HepG2 (cell line): ENCODE measurements around the gene TMEM129. TPM values are rescaled to one million over a fixed set of nuclear protein-coding genes. Genes with fewer than 3 reads are reported as not detected.

Source experiments
- ATAC-seq: fragments of 200-7000 bp; cut with Tn5 transposase; 3 replicates; pipeline ENCODE4 v1.9.1; 2020; ENCODE audit warnings: mild to moderate bottlenecking, moderate library complexity
- BruUV-seq: library from RNA; stranded (reverse); fragments of 400-500 nt; replicated peaks from 2 replicates; lab custom pipeline; 2021; lab: Mats Ljungman, UMichigan
- CTCF ChIA-PET: fragments of 300-600 bp; formaldehyde crosslinking; extraction: SDS; loops from one replicate; lab custom pipeline; 2021; ENCODE audit warnings: low total read pairs, inconsistent platforms, low intra/inter-chr PET ratio; lab: Yijun Ruan, JAX
- POLR2A ChIA-PET: fragments of 350-600 bp; sonication (Branson Sonifier 250); formaldehyde crosslinking; loops from one replicate; lab custom pipeline; 2020; ENCODE audit warnings: antibody characterized with exemption, inconsistent platforms; lab: Yijun Ruan, JAX
- DNase-seq: peaks from one replicate; pipeline ENCODE4 v3.0.0-alpha.2; 2015; ENCODE audit warnings: low spot score
- FAIRE-seq: peaks from 3 replicates; lab custom pipeline; 2011; peaks lifted over from hg19 to GRCh38; lab: Jason Lieb, UNC
- H2AFZ ChIP-seq: one replicate; pipeline ENCODE4 v1.6.1; 2011; ENCODE audit warnings: low read length, inconsistent platforms
- H3K27ac ChIP-seq: fragments of 300-600 bp; 3 replicates; pipeline ENCODE4 v1.8.0; 2011; ENCODE audit warnings: mixed run types, mild to moderate bottlenecking, mixed read lengths, low read length, inconsistent platforms; ENCODE audit not compliant: insufficient read depth; ENCODE audit errors: extremely low read length
- H3K27me3 ChIP-seq, 2 experiments: fragments of 200-600 bp in 1 of 2; 2 replicates in 1 of 2; 3 replicates in 1 of 2; pipeline versions ENCODE4 v1.6.0 to v1.8.0; 2011; ENCODE audit warnings: low read length in 2 of 2, mild to moderate bottlenecking in 2 of 2, moderate library complexity in 2 of 2, inconsistent platforms in 1 of 2; ENCODE audit not compliant: insufficient read depth in 2 of 2, control insufficient read depth in 1 of 2
- H3K36me3 ChIP-seq, 2 experiments: fragments of 200-600 bp in 1 of 2; replicated peaks in 1 of 2; 2 replicates in 1 of 2; 3 replicates in 1 of 2; pipeline versions ENCODE4 v1.5.1 to v1.8.0; 2011; ENCODE audit warnings: low read length in 2 of 2, inconsistent platforms in 1 of 2; ENCODE audit not compliant: insufficient read depth in 2 of 2, control insufficient read depth in 1 of 2
- H3K4me1 ChIP-seq: 2 replicates; pipeline ENCODE4 v1.5.1; 2012; ENCODE audit warnings: low read length, inconsistent platforms; ENCODE audit not compliant: insufficient read depth
- H3K4me2 ChIP-seq: 2 replicates; pipeline ENCODE4 v1.6.0; 2011; ENCODE audit warnings: low read depth, low read length, inconsistent platforms
- H3K4me3 ChIP-seq, 3 experiments: fragments of 200-600 bp in 1 of 3; sonication (generic), shearing (Covaris generic) in 1 of 3; replicated peaks in 1 of 3; 2 replicates each; pipeline ENCODE4 v1.5.1; 2011 to 2016; ENCODE audit warnings: low read length in 3 of 3, inconsistent platforms in 2 of 3, low read depth in 2 of 3, mild to moderate bottlenecking in 2 of 3, control low read depth in 1 of 3, mixed read lengths in 1 of 3; ENCODE audit not compliant: insufficient read depth in 1 of 3
- H3K79me2 ChIP-seq: one replicate; pipeline ENCODE4 v1.6.1; 2011; ENCODE audit warnings: low read length, inconsistent platforms; ENCODE audit not compliant: insufficient read depth
- H3K9ac ChIP-seq: 2 replicates; pipeline ENCODE4 v1.6.0; 2011; ENCODE audit warnings: mild to moderate bottlenecking, low read depth, low read length, inconsistent platforms; ENCODE audit not compliant: insufficient read depth
- H3K9me3 ChIP-seq: 2 replicates; pipeline ENCODE4 v1.5.1; 2012; ENCODE audit warnings: mild to moderate bottlenecking, low read length
- H4K20me1 ChIP-seq: 2 replicates; pipeline ENCODE4 v1.6.0; 2011; ENCODE audit warnings: inconsistent platforms, mild to moderate bottlenecking, low read length, moderate library complexity; ENCODE audit not compliant: insufficient read depth
- ARNTL ChIP-seq: sonication (generic); formaldehyde crosslinking; IDR thresholded peaks from 2 replicates; pipeline ENCODE4 v1.4.0; 2020; ENCODE audit warnings: mild to moderate bottlenecking, missing genetic modification reagents
- GTF3A ChIP-seq: sonication (generic); formaldehyde crosslinking; conservative IDR thresholded peaks from 2 replicates; pipeline ENCODE4 v1.4.0; 2020; ENCODE audit warnings: mild to moderate bottlenecking, missing genetic modification reagents
- SIX1 ChIP-seq: sonication (generic); formaldehyde crosslinking; IDR thresholded peaks from 2 replicates; pipeline ENCODE4 v1.4.0; 2020; ENCODE audit warnings: missing genetic modification reagents, borderline replicate concordance
- SKIL ChIP-seq: sonication (generic); formaldehyde crosslinking; IDR thresholded peaks from 2 replicates; pipeline ENCODE4 v1.8.0; 2022; ENCODE audit warnings: missing genetic modification reagents, mild to moderate bottlenecking, moderate library complexity, borderline replicate concordance
- SUZ12 ChIP-seq: fragments of 150-350 bp; IDR thresholded peaks from 2 replicates; pipeline ENCODE4 v1.6.1; 2014; ENCODE audit warnings: low read depth, low read length
- ZFYVE20 ChIP-seq: sonication (generic); formaldehyde crosslinking; IDR thresholded peaks from 2 replicates; pipeline ENCODE4 v1.8.0; 2023; ENCODE audit warnings: low read depth, mild to moderate bottlenecking, moderate library complexity, missing genetic modification reagents, borderline replicate concordance
- ZNF407 ChIP-seq: sonication (generic); formaldehyde crosslinking; IDR thresholded peaks from one replicate; pipeline ENCODE4 v1.5.1; 2020; ENCODE audit warnings: mild to moderate bottlenecking, missing genetic modification reagents; ENCODE audit errors: not compliant biosample characterization
- WGBS: methylation state at CpG from one replicate; pipeline ENCODE4 v1.1.6; 2017; ENCODE audit warnings: low lambda C conversion rate; 5-methylcytosine and 5-hydroxymethylcytosine counted together
- in situ Hi-C: cut with HindIII; loops from 2 replicates; pipeline ENCODE4 v1.10.0; 2017; ENCODE audit warnings: low pct_unique_long_range_greater_than_20kb; ENCODE audit not compliant: extremely low pct_ligation_motif_present
- intact Hi-C: fragments of 100-400 bp; cut with micrococcal nuclease; formaldehyde crosslinking; loops from one replicate; pipeline ENCODE4 v1.10.0; 2022; ENCODE audit not compliant: unreplicated experiment
- polyA plus RNA-seq, 8 experiments: library from polyadenylated mRNA; depleted of rRNA in 3 of 8; stranded (reverse) in 7 of 8; unstranded in 1 of 8; fragments of >200 nt; fragmentation: Illumina TruSeq in 4 of 8; extraction: Trizol in 4 of 8; gene quantifications; 2 replicates each; pipeline versions ENCODE4 v1.2.1 to v1.2.3, GENCODE V29; 2011 to 2016; ENCODE audit warnings: low read depth in 4 of 8, missing spikeins in 1 of 8, mixed read lengths in 1 of 8; ENCODE audit not compliant: insufficient read depth in 1 of 8
- total RNA-seq, 5 experiments: library from RNA; depleted of rRNA; stranded (reverse); fragments of >200 nt; fragmentation: Illumina TruSeq; extraction: Trizol; gene quantifications; 2 replicates each; pipeline ENCODE4 v1.2.3, GENCODE V29; 2016; ENCODE audit warnings: low read depth in 1 of 5

Gene TMEM129
- total and polyA plus RNA-seq, 2 of the 13 experiments (the other 11 are each of a cell fraction or from before 2014, with no cell fraction given): 19.0 to 25.8 TPM

- in situ Hi-C loops: loop anchor here (5.0 kb wide), 1 partner anchor 35 kb away; no protein-coding TSS in a partner anchor
- intact Hi-C loops: no loop called here
- no peaks in the 10 kb centered on the region for H3K27me3 ChIP-seq
- H3K27ac ChIP-seq: no peak overlapping the region
- TF ChIP-seq GTF3A (CRISPR knock-in tag): no peak
- TF ChIP-seq SIX1 (CRISPR knock-in tag): no peak
- no peak for TF ChIP-seq SKIL (CRISPR knock-in tag)
- no peak for TF ChIP-seq ZNF407 (CRISPR knock-in tag)
- TF ChIP-seq ARNTL (CRISPR knock-in tag): no peak
- TF ChIP-seq SUZ12: no peak
- TF ChIP-seq ZFYVE20 (CRISPR knock-in tag): no peak
- ATAC-seq (no peak), DNase-seq (no peak), FAIRE-seq (no peak)
- H2AFZ ChIP-seq: no peak overlapping the region
- no peak overlapping the region for H3K9ac ChIP-seq
- BruUV-seq: no TSS peak
- H3K79me2 ChIP-seq: peaks cover 20% of the 10 kb centered on the region
- H3K4me1 ChIP-seq: peaks cover 28% of the 10 kb centered on the region
- peaks cover 23 to 67% of the 10 kb centered on the region in 2 experiments; a peak in 4 of 5 replicates for H3K36me3 ChIP-seq
- H3K4me3 ChIP-seq: no peak overlapping the region
- 96% methylated on average over 16 of the region's 18 CpGs for WGBS
- ChIA-PET CTCF (interaction anchor here (1.5 to 2.0 kb wide), 2 partner anchors 32 to 34 kb away, joined by 6 to 40 read pairs; no protein-coding TSS in a partner anchor), POLR2A (interaction anchor here (1.0 kb wide), 1 partner anchor 15 kb away, joined by 4 read pairs; the partner anchor contains the start of gene SLBP)
- no peak overlapping the region for H3K4me2 ChIP-seq
- H3K9me3 ChIP-seq: no peaks in the 10 kb centered on the region
- peaks cover 3% of the 10 kb centered on the region; the same call in 1 of the 2 replicates for H4K20me1 ChIP-seq
Observed at GRCh38 chr4:1727117-1728031, 6.3 kb upstream of the TMEM129 start.
